Activated T-cell treated with anti-CD3 and anti-CD28 coated beads for 24 hours (primary cell): ENCODE data around the gene PRRX2.
"Not testable (repeated sequence)": the region's sequence is repeated elsewhere in the genome, so short reads cannot be mapped to it uniquely, and the experiment has no call there.

Experiments
- DNase-seq: peaks from one replicate; pipeline ENCODE4 v3.0.0-alpha.2; 2020; ENCODE audit warnings: low read depth

The PRRX2 gene

DNA sequence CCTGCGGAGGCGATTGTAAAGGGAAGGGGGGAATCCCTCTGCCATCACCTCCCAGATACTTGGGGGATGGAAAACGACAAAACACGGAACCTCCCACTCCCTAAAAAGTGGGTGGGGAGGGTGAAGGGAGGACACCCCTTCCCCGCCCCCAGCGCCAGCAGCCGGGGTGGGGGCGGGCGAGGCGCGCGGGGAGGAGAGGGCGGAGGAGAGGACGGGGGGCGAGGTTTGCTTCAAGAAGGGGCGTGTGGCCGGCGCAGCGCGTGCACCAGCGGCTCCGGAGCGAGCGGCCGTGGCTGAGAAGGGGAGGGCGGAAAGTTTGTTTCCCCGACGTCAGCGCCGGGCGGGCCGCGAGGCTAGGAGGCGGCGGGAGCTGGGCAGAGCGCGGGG, at the start of gene PRRX2:
Gene PRRX2 (plus strand): TSS at position 259 of the 387 bp plus-strand sequence. CDS start 221 bp downstream, outside the sequence.
- DNase-seq, result peak; percentile 23

DNA sequence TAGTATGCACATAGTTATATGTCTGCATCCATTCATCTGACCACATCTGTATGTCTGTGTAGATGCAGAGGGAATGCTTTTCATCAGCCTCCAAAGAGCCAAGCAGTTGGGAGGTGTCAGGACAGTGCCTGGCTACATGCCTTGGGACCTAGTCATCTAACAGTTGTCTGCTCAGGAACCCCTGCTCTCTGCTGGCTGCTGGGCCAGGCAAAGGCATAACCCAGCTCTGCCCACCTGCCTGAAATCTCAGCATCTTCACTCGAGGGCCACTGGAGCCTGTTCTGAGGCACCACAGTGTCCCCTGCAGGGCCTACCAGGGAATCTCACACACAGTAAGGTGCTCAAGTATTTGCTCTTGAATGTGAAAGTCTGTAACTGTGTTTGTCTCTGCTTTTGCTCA, 48.3 kb upstream of the PRRX2 start:
- no peak for DNase-seq

DNA sequence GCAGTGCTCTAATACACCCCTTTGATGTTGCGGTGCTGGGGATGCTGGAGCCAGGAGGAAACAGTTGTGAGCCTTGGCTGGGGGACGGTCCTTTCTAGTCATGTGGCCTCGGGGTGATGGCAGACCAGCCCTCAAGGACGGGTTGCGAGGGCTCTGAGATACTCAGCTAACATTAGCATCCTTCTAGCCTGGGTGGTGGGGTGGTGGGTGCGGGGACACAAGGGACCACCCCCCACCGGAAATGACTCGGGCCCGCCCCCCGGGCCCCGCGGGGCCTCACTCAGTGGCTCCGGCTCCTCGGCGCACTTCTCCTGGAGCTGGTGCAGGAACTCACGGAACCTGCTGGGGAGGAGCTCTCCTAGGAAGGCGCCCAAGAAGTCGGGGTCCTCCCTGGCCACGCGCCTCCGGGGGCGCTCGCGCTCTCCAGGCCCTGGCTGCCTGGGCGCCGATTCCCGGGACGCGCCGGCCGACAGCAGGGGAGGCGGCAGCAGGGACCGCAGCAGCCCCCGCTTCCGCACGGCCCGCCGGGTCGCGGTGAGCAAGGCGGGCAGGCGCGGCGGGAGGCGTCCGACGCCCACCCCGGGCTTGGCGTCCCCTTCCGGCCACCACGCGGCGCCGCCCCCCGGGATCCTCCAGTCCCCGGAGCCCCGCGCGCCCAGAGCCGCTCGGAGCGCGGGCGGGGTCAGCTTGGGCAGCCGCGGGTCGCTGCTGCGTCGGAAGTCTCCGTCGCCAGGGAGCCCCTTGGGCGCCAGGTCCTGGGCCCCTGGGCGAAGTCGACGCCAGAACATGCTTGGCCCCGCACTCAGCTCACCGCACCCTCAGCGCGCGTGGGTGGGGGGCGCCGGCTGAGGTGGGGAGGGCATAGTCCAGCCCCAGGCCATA, 45.4 kb upstream of the PRRX2 start:
- DNase-seq, result no peak

DNA sequence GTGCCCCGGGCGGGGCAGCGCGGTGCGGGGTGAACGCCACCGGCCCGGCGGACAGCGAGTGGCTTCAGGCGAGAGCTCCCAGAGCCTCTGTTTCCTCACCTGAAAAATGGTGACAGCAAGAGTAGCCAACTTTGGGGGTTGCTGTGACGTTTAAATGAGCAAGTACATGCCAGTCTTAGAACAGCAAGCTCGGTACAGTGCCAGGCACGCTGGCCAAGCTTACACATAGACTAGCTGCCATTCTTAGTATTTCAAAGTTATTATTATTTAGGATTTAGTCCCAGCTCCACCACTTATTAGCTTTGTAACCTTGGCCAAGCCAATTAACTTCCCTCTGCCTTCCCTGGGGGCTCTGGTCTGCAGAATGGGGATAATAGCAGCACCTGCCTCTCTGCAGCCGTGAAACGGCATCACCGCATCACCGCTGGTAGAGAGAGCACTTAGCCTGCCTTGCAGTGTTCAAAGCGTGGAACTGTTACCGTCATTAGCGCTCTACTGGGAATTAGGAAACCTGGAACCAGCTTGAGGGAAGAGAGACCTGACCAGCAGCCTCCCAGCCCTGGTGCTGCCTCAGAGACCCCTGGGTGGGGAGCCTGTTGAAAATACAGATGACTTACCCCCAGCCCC, 44.7 kb upstream of the PRRX2 start, which contains the start of gene C9orf50:
Gene C9orf50 (minus strand): TSS at position 433 of the 627 bp plus-strand sequence. CDS start 527 bp downstream, outside the sequence.
- no peak for DNase-seq

- no peak for DNase-seq
These were observed 42.1 kb upstream of the PRRX2 start for GRCh38 chr9:129623331-129623730.

- DNase-seq, result peak; percentile 62
These were observed 41.2 kb upstream of the PRRX2 start for GRCh38 chr9:129624168-129624759.

GRCh38 chr9:129624947-129625346, 40.5 kb upstream of the PRRX2 start:
- DNase-seq, result no peak

DNA sequence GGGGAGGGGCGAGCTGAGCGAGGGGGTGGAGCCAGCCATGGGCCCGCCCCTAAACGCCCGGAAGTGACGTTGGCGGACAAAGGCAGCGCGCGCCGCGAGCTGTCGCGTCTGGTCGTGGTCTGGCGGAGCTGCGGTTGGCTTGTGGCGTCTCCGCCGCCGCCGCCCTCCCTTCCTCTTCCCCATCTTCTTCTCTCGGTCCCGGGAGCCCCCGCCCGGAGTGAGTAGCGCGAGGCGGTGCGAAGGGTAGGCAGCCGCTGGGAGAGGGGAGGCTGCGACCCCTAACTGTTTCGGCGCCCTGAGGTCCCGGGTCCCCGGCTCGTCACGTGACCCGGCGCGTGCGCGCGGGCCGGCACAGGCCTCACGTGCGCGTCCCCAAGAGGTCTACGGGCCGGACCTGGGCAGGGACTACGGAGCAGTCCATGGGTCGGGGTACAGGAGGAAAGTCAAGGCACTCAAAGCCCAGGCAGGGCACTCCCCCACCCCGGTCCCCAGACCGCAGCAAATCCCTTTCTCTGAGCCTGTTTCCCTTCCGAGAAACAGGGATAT, 39.3 kb upstream of the PRRX2 start, which contains the start of gene NTMT1:
Gene NTMT1 (plus strand): TSS at position 85 of the 546 bp plus-strand sequence. CDS start 6,541 bp downstream, outside the sequence.
- peak; percentile 91 for DNase-seq

- no peak for DNase-seq
These were observed 38.7 kb upstream of the PRRX2 start for GRCh38 chr9:129626625-129627284.

GRCh38 chr9:129627556-129628440, 37.6 kb upstream of the PRRX2 start:
- DNase-seq, result no peak

GRCh38 chr9:129628709-129629108, 36.7 kb upstream of the PRRX2 start:
- DNase-seq, result no peak

GRCh38 chr9:129629251-129629820, 36.1 kb upstream of the PRRX2 start:
- DNase-seq, result no peak

- DNase-seq, result no peak
These were observed 34.3 kb upstream of the PRRX2 start for GRCh38 chr9:129630967-129631673.

DNA sequence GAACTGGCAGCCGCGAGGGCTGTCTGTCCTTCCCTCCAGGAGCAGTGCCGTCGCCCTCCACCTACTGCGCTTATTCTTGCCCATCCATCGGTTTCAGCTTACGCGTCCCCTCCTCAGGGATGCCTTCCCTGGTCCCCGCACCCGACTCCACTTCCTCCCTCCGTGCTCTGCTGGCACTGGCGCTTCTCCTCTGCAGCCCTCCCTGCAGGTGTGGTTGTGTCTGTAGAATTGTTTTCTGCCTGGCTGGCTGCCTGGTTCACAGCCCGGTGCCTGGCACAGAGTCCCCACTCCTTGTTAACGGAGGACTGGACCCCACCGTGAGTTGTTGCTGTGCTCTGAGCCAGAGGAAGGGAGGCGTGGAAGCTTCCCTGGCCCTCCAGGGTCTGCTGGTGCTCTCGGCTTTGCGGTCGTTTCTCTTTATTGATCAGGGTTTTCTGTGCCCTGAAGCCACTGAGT, 33.7 kb upstream of the PRRX2 start:
- DNase-seq, result no peak

GRCh38 chr9:129632460-129632859, 33.0 kb upstream of the PRRX2 start:
- no peak for DNase-seq

DNA sequence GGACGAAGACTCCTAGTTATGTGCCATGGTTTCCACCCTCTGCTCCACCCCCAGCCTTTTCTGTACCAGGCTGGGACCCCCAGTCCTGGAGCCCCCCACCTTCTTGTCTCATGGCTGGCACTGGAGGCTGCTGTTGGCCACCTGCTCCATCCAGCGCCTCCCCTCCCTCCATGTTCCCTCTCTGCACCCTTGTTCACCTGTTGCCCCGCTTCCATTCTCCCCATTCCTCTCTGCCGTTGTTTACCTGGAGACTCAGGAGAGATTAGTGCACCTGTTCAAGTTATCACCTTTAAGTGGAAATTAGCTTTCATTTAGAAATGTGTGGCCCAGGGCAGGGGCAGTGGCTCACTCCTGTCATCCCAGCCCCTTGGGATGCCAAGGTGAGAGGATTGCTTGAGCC, 32.2 kb upstream of the PRRX2 start:
- no peak for DNase-seq

GRCh38 chr9:129633848-129634247, 31.6 kb upstream of the PRRX2 start:
- no peak for DNase-seq

DNA sequence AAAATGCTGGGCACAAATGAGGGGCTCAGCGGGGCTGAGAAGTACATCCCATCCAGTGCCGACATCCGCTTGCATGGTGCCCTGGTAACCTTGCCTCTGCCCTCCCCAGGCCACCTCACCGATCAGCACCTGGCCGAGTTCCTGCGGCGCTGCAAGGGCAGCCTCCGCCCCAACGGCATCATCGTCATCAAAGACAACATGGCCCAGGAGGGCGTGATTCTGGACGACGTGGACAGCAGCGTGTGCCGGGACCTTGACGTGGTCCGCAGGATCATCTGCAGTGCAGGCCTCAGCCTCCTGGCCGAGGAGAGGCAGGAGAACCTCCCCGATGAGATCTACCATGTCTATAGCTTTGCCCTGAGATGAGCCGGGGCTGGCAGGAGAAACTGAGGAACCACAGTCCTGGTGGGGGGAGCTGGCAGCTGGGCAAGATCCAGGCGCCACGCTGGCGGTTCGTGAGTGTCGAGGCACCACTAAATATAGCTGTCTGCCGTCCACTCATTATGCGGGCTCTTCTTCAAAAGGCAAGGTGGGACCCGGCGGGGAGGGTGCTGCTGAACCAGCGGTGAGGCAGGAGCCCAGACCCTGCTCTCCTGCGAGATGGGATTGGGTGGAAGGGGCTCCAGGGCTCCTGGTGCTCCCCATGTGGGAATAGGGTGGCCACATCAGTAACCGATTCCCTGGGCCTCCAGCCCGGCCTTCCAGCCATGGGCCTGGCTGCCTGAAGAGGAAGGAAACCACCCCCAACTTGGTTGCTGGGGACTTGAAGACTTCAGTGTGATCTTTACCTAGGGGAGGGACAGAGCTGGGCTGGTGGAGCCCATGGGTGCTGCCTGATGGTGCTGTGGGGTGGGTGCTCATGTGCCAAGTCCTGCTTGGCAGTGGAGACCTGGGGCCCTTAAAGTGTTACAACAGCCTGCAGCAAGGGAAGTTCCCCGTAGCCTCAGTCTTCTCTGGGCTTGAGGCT, 30.1 kb upstream of the PRRX2 start:
- no peak for DNase-seq

GRCh38 chr9:129636343-129636742, 29.1 kb upstream of the PRRX2 start:
- DNase-seq, result not testable (repeated sequence)
